GM21447 (cell line): ENCODE data around the gene TTC23L.
"Not testable (repeated sequence)": the region's sequence is repeated elsewhere in the genome, so short reads cannot be mapped to it uniquely, and the experiment has no call there.

Experiments used
- ATAC-seq: cut with Tn5 transposase; IDR thresholded peaks from one replicate; pipeline ENCODE4 v1.9.1; 2021; ENCODE audit not compliant: unreplicated experiment

The TTC23L gene, protein sequence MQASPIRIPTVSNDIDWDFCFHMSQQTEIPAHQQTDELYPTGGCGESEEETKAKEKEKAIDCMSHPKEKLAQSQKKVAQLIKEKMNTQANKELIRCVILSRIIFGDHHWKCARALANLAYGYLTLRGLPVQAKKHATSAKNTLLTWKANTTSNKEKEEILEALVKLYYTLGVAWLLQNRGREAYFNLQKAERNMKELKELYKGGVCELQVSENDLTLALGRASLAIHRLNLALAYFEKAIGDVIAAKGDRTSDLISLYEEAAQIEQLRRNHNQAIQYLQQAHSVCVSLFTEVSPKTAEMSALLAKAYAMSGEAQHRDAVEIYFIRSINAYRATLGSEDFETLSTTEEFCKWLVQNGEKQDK

DNA sequence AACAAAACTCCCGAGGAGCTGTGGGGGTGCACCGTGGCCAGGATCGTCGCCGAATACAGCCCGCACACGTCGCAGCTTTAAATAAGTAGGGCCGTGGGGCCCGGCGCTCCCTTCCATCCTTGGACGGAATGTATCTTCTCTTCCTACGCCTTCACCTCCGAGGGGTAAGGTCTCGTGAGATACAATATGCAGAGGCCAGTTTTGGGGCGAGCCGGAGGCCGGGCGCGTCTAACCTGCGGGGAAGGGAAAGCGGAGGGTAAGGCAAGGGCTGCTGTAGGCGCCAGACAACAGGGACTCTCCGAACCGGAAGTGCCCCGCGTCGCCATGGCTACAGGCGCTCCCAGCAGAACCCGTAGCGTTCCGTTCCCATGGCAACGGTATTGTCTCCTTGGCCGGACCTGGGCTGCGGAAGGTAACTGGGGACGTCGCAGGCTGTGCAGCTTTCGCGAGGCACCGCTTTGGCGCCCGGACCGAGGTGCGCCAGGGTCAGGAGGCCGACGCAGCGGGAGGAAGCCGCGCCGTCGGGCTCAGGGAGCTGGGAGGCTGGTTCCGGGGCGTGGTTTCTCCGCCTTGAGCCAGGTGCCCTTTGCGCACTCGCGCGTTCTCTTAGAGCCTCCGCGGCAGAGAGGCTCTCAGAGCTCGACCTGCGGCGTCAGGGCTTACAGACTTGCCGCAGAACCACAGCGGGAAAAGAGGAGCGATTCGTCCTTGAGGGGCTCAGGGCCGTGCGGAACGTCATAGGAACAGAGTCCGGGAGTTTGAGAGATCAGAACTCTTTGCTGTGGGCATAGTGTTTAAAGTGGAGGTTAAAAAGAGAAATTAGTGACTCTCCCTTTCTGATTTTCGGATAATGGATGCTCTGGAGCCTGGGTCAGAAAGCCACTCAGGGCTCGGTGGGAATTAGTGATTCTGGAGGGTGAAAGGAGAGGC lies at the start of gene TTC23L:
Gene TTC23L (plus strand): TSS at position 380 of the 930 bp plus-strand sequence. CDS start 1,508 bp downstream, outside the sequence.
- ATAC-seq, result peak; percentile 95

DNA sequence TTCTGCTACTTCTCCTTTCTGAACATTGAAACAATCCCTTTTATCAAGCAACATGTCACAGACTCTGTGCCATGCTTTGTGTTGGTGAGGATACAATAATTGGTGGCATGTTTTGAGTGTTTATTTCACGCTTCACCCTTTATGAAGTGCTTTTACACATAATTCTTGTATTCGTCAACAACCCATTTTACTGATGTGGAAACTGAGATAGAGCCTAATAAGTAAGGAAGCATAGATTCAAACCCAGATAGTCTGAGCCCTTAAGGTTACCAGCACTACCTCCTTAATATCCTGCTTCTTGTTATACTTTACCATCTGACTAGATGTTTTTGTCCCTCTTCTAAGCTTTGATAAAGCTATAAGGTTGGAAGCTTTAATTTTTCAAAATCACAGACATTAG lies 49.3 kb upstream of the TTC23L start:
- no peak for ATAC-seq

DNA sequence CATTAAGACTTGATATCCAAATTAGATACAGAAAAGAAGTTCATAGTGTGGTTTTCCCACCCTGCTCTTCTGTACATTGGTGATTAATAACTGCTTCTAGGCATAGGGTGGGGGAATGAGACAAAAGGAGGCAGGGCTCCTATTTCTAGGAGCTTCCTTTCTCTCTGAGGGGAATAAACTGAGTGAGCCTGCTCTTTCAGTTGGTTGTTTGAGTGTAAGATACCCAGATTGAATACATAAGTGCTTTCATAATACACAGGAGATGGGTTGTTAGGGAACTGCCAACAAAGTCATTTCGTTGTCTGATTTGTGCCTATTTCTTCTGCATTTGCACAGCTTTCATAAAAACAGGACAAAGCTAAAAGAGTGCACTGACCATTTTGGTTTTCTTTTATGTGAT lies 48.9 kb upstream of the TTC23L start:
- no peak for ATAC-seq

DNA sequence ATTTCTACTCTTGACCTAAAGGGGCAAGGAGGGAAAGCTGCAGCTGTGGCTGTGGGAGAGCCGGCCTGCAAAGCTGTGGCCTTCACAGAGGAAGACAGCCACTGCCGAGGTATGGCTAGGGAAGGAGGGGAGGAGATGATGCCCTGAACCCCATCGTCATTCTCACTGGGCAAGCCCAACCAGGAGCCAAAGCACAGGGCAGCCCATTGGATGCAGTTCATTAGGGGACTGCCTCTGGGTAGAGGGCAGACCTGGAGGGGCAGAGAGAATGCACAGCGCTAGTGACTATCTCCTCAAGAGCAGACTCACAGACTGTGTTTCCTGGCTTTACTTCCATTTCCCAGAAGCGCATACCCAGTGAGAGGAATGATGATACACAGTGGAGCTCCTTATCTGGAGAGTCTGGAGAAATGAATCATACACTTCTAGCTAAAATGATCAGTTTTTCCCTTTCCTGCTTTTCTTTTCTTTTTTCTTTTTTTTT lies 47.2 kb upstream of the TTC23L start:
- no peak for ATAC-seq

DNA sequence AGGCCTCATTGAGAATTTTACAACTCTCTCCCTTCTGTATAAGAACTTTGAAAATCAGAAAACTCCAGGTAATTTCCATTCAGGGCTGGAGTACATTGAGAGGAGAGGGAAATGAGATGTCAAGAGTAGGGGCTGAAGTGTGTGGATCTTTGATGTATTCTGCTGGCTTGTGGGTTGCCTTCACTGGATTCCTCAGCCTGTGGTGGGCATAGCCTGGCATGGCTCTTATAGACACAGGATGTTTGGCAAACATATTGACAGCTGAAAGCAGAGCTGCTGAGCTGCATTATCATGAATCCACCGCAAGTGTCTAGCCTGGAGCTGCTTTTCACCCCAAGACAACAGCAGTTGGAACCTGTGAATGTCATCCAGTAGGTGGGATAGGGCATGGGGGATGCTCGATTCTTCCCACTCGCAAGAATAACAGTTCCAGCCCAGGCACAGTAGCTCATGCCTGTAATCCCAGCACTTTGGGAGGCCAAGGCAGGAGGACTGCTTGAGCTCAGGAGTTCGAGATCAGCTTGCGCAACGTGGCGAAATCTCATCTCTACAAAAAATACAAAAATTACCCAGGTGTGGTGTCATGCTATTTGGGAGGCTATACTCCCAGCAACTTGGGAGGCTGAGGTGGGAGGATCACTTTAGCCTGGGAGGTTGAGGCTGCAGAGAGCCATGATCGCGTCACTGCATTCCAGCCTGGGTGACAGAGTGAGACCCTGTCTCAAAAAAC lies 36.0 kb upstream of the TTC23L start:
- ATAC-seq, result no peak

DNA sequence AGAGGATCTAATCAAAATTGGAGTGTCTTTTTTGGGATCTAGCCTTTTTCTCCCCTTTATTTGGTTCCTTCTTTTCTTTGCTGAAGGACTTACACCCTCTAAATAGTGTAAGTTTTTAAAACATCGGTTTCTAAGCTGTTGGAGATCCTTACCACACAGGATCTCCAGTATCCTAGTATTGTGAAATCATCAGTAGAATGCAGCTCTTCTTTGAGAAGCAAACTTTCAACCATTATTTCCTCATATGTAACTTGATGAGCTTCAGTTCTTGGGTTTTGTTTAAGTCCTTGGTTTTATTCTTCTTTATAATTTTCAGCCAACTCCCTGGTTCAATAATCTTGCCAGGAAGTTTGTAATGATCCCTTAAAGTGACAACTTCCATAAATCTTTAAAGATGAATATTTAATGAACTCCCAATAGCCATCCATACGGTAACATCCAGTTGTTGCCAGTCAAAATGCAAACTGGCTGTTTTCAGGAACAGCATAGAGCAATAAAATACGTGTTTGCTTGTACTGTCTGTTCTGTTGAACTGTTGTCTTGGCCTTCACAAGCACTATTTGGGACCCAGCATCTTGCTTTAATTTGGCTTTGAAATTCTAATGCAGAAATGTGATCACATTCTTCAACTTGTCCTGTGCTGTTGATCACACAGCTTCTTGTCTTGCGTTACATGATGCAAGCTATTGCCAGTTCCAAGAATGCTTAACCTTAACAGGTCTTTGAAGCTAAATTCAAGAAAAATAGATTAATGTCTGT lies 34.8 kb upstream of the TTC23L start:
- no peak for ATAC-seq

DNA sequence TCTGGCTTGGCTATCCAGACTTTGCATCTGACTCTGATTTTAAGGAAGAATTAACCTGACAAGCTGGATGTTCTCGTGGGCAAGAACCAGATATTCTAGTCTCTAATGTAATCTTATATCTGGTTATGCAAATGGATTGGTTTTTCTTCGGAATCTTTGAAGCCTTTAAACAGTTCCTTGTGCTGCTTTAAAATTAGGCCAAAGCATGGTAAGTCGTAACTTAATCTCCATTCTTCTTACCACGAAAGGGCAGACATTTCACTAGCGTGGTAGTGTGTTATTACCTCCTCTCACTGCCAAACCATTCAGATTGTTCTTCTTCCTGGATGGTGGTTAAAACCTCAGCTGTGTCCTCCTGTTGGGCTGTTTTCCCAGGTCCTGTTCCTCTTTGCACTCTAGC lies 34.1 kb upstream of the TTC23L start:
- ATAC-seq, result no peak

DNA sequence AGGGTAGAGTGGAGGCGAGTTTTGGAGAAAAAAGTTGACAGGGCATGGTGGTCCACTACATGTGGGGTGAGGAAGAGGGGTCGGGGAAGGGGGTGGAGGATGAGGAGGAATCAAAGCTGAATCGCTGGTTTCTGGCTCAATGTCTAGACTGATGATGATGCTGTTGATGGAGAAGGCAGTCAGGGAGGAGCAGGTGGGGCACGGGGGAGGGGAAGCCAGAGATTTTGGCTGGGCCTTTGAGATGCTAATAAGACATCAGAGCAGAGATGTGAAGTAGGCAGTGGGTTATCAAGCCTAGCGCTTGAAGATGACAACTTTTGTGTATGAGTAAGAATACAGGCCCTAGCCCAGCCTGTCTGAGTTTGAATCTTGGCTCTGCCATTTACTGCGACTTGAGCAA lies 32.4 kb upstream of the TTC23L start:
- ATAC-seq, result no peak

DNA sequence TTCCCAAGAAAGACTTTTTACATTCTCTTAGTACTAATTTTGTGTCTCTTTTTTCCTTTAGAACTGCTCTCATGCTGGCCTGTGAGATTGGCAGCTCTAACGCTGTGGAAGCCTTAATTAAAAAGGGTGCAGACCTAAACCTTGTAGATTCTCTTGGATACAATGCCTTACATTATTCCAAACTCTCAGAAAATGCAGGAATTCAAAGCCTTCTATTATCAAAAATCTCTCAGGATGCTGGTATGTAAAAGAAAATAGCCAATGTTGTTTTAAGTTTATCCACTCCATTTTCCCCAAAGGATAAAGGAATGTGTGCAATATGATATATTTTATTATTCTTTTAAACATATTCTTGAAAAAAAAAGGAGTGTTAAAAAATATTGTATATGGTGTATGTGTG lies 27.3 kb upstream of the TTC23L start:
- ATAC-seq, result no peak

DNA sequence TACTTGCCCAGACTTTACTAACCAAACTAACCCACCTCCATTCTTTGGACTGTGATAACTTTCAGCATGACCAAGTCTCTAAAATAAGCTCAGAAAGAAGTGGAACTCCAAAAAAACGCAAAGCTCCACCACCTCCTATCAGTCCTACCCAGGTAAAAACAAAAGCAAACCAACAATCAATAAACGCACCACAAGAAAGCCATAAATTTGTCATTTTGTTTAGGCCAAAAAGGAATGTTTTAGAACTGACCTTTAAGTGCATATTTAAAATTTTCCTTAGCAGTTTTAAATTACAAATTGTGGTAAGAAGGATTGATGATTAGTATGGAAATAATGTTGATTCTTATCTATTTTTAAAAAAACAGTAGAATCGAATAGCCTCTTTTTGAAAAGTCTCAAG lies 25.5 kb upstream of the TTC23L start:
- no peak for ATAC-seq

DNA sequence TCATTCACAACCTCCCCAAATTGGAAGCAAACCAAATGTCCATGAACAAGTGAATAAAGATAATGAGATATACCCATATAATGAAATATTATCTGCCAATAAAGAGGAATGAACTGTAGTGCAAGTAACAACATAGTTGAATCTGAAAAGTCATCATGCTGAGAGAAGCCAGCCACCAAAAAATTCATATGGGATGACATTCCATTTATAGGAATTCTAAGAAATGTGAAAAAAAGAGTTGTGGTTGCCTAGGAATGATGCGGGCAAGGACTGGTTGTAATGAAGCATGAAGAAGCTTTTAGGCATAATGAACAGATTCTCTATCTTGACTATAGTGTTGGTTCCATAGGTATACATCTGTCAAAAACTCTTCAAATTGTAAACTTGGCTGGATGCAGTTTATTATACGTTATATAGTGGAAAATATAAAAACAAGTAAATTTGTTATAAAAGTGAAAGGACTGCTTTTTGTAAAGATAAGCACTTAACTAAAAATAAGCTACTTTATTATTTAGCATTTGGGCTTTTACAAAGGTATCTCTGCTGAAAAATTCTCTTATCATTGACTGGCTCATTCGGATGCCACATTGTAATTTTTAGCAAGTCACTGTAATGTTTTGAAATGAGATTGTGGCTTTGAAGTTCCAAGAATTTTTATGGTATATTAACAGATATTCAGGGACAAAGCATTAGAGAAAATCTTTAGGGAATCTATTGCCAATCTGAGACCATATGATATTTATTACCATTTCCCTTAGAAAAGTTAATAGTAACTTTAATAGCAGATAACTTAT lies 21.2 kb upstream of the TTC23L start:
- ATAC-seq, result no peak

DNA sequence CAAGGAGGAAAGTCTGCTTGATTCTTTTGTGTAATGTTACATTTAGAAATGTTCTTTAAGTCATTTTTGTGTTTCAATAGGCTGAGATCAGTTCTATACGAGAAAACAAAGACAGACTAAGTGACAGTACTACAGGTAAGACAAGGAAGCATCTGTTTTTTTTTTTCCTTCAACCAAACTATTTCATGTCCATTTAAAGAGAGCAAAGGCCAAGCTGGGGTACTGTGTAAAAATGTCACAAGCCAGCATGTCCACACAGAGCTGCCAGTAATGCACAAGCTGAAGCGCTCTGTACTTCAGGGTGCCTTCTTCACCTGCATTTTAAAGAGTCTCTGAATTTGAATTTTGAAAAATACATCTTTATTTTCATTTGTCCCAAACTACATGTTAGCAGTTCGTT lies 20.2 kb upstream of the TTC23L start:
- ATAC-seq, result no peak

DNA sequence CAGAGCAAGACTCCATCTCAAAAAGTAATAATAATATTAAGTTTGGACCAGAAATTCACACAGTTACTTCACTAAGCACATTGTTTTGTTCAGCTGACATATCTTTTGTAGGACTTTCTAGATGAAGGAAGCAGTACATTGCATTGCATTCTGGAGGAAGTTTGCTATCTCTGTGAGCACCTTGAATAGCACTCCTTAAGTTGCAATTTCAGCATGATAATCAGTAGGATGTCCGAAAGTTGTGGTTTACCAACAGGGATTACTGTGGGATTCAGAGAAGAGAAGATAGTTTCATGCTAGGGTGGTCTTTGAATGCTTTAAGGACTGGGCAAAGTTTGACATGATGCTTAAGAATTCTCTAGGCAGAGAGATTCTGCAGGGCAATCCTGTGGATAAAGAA lies 18.4 kb upstream of the TTC23L start:
- no peak for ATAC-seq

DNA sequence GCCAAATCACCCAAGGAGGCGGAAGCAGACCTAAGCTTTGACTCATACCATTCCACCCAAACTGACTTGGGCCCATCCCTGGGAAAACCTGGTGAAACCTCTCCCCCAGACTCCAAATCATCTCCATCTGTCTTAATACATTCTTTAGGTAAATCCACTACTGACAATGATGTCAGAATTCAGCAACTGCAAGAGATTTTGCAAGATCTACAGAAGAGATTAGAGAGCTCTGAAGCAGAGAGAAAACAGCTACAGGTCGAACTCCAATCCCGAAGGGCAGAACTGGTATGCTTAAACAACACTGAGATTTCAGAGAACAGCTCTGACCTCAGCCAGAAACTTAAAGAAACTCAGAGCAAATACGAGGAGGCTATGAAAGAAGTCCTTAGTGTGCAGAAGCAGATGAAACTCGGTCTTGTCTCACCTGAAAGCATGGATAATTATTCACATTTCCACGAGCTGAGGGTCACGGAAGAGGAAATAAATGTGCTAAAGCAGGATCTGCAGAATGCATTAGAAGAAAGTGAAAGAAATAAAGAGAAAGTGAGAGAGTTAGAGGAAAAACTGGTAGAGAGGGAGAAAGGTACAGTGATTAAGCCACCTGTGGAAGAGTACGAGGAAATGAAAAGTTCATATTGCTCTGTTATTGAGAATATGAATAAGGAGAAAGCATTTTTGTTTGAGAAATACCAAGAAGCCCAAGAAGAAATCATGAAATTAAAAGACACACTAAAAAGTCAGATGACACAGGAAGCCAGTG lies 15.8 kb upstream of the TTC23L start:
- ATAC-seq, result no peak

DNA sequence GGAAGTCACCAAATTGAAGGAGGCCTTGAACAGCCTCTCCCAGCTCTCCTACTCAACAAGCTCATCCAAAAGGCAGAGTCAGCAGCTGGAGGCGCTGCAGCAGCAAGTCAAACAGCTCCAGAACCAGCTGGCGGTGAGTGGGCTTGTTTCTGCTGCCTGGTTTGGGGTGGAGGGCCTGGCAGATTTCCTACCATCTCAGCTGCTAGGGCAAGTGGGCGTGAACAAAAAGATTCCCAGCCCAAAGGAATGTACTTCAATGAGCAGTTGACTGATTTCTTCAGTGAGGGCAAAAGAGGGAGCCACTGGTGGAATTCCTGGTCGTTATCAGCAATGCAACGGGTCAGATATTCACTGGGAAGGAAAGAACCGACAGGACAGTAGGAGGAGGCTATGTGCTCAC lies 12.6 kb upstream of the TTC23L start:
- ATAC-seq, result no peak

DNA sequence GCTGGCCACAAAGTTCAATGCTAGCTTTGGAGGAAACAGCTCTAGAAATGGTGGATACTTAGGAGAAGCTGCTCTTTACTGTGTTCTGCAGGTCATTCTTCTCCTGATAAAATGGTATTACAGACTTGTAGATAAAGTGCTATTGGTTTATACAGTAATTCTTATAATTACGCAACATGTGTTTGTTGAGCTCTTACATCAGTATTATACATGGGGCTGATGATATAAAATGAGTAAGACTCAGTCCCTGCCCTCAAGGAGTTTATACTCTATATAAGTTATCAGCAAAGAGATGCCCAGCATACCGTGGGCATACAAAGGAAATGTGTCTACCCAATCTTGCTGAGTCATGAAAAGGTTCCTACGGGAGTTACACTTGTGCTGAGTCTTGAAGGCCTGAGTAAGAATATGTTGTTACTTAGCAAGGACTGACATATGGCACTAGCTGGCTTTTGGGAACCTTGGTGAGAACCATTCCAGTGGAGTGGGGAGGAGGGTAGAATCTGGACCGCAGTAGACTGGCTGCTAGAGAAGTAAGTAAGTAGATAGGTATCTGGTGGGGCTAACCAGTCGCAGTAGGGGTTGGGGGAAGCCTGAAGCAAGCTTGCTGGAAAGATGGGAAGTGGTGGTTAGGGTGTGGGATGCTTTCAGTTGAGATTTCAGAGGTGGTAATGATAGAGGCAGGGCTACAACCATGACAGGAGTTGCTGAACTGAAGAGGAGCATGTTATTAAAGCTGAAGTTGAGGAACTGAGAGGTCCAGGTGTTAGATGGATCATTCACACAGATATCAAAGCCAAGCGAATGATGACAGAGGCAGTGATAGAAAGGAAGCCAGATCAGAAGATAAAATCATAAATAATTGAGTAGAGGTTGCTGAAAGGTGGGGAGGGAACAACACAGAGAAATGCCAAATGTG lies 11.1 kb upstream of the TTC23L start:
- no peak for ATAC-seq

DNA sequence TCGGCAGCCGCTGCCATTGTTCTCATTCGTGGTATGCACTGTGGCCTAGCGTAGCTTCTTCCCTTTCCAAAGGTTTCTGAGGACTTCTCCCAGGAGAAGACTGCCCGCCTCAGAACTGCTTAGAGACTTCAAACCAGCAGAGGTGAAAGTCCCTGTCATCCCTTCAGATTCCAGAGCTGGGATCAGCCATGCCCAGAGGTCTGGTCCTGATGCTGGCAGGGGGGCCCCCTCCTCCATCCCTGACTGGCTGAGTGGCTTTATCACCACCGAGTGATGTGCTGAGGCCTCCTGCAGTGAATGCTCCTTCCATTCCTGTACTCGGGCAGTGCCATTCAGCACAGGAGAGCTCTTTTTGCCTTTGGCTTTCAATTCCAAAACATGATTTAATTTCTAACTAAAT lies 8.1 kb upstream of the TTC23L start:
- not testable (repeated sequence) for ATAC-seq

DNA sequence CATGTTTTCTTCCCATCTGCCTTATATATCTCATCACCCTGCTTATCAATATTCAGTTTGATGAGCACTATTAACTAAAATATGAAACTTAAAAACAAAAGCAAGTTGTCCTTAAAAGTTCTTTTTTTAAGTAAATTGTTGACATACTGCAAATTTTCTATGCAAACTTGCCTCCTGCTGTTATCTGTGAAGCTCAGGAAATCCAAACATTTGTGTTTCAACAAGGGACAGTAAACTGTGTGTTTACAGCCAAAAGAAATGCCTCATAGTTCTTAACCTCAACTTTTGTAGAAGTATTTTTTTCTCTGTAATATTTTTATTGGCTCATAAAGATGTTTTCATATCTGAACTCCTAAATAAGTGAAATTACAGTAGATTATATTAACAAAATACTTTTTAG lies 7.7 kb upstream of the TTC23L start:
- ATAC-seq, result no peak
